ENCODE data around the gene MAN1C1.
"Not testable (repeated sequence)": the region's sequence is repeated elsewhere in the genome, so short reads cannot be mapped to it uniquely, and the experiment has no call there.

The MAN1C1 gene

DNA sequence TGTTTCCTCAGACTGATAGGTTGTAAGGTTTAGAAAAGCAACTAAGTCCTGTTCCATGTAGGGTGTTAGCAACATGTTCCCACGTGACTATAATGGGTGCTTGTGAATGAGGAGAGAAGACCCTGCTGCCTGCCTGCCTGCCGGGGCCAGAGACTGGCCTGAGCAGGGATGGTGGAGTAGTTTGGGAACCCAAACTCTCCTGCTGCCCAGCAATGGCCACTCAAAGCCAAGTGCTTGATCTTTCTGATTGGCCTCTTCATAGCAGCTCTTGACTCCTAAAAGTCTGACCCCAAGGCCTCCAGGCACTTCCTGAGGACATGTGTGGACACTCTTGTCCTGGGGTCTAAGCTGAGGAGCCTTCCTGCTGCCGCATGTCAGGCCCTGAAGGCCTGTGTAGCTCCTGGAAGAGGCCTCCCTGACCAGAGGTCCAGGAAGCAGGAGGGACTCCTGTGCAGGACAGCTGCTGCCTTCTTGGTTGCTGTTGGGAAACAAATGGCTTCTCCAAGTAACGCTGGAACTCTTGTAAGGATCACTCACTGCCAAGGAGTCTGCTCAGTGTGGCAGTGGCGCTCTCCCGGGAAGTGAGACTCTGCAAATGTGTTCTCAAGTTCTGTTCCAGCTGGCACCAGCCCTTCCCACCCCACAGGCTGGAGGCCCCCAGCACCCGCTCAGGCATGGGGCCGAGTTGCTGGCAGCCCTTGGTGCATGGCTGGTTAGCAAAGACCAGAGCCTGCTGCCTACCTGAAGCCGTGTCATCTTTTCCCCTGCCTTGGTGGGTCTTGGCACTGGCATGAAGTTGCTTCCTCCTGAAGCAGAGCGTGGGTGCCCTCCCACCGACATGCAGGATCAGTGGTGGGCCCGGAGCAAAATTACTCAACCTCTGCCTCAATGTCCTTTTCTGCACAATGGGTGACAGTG, 35.5 kb downstream of the MAN1C1 start:
- in situ Hi-C loops (cut with HindIII; ENCODE audit: low sequenced_read_pairs): no loop called here

DNA sequence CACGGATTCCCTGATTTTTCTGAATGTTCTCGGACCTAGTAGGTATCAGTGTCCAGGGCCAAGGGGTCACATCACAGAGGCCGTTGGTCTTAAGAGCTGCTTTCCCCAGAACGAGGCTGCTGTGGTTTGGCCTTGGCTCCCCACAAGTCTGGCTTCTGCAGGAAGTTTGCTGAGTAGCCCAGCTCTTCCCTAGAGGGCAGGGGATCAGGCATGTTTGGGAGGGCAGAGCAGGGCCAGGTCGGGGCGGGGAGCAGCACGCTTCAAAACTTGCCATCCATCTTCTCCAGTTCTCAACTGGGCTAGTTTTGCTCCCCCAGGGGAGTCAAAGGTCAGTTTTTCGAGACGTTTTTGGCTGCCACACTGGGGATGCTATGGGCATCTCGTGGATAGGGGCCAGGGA, 37.0 kb downstream of the MAN1C1 start:
- in situ Hi-C loops (cut with HindIII; ENCODE audit: low sequenced_read_pairs): no loop called here

DNA sequence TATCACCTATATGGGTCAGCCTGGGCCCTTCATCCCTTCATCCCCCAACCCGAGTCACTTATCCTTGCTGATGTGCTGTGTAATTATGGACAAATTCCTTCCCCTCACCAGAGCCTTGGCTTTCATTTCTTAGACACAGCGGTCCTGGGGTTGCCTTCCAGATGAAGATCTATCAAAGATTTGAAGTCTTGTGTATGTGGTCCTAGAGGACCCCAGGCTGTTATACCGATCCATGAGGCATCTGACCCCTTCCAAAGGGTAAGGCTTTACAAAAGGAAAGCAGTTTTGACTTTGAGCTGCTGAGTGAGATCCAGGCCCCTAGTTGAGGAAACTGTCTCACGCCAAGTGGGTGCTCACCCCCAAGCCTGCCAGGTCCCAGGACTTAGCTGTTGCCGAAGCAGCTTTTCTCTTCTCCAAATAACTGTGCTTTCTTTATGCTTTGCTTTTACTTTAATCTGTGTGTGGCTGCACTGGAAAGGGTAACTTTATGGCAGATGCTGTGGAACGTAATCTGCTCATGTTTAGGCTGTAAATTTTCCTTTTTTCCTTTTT, 37.6 kb downstream of the MAN1C1 start:
- in situ Hi-C loops (cut with HindIII; ENCODE audit: low sequenced_read_pairs): no loop called here

DNA sequence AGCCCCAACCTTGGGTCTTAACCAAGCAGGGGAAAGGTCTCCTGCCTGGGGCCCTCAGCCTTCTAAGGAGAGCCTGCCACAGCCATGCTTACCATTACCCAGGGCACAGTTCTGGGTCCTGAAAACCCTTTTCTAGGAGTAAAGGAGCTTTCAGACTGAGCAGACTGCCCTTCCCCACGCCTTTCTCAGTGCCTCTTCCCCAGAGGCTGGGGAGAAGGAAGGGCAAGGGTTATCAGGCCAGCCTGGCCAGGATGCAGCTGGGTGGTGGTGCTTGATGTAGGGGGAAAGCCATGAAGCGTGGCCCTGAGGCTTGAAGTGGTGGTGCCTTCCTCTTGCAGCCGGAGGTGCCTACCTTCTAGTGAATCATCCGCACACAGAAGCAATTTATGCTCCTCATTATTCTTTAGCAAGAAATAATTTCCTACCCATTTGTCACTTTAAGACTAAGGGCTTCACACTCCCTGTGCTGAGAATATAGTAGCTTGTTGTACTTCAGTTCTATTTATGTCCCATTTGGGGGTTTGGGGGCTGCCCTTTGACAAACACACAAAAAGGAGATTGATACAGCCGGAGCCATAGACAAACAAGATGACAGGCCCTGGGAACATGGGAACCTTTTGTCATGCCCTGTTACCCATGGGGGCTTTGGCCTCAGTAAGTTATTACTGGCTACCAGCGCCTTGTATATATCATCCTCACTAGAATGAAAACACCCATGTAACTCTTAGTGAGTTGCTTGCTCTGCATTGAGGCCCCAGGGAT, 40.7 kb downstream of the MAN1C1 start:
- in situ Hi-C loops (cut with HindIII; ENCODE audit: low sequenced_read_pairs): no loop called here

DNA sequence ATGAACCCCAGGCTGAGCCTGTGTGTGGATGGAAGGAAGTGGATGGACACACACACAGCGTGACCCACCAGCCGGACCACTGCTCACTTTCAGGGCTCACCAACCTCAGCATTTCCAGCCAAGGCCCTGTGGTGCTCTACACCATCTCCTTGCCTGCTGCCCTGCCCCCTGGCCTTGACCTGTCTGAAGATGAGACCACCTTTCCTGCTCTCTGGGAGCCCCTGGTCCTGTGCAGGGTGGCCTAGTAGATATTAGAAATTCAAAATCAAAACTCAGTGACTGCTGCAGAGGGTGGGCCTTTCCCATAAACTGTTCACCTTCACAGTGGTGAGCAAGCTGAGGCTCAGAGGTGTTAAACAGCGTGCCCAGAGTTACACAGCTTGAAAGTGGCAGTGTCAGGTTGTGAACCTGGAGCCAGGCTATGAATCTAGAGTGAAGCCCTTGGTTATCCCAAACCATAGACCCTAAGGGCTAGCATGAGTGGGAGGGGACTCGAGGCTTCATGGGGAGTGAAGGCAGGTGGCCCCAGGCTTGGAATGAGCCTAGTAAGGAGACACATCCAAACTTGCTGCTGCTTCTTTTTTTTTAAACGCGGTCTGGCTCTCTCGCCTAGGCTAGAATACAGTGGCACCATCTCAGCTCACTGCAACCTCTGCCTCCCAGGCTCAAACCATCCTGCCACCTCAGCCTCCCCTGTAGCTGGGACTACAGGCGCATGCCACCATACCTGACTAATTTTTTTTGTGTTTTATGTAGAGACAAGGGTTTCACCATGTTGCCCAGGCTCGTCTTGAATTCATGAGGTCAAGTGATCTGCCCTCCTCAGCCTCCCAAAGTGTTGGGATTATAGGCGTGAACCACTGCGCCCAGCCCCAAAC, 41.5 kb downstream of the MAN1C1 start:
- in situ Hi-C loops (cut with HindIII; ENCODE audit: low sequenced_read_pairs): no loop called here

DNA sequence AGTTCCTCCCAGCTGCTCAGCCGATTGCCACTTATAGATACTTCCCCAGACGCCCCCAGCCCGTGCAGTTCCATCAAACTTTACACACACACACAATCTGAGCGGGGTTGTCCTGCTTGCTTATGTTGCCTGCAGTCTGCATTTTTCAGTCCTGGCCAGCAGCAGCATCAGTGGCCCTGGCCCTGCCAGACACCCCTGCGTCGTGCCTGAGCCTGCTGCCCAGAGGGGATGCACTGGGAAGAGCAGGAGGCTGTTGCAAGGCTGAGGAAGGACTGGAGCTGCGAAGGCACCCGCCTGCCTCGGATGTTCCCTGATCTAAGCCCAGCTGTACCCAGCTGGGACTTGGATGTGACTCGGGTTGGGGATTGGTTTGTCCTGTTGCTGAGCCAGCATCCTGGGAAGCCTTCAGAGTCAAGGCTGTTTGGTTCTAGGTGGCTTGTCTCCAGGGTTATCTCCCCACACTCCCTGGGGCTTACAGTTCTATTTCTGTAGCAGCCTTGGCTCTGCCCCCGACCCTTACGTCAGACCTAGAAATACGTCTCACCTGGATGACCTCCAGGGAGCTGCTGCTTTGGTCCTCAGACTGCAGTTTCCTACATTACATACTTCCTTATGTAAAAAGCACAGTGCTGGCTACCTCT, 42.3 kb downstream of the MAN1C1 start:
- in situ Hi-C loops (cut with HindIII; ENCODE audit: low sequenced_read_pairs): no loop called here

DNA sequence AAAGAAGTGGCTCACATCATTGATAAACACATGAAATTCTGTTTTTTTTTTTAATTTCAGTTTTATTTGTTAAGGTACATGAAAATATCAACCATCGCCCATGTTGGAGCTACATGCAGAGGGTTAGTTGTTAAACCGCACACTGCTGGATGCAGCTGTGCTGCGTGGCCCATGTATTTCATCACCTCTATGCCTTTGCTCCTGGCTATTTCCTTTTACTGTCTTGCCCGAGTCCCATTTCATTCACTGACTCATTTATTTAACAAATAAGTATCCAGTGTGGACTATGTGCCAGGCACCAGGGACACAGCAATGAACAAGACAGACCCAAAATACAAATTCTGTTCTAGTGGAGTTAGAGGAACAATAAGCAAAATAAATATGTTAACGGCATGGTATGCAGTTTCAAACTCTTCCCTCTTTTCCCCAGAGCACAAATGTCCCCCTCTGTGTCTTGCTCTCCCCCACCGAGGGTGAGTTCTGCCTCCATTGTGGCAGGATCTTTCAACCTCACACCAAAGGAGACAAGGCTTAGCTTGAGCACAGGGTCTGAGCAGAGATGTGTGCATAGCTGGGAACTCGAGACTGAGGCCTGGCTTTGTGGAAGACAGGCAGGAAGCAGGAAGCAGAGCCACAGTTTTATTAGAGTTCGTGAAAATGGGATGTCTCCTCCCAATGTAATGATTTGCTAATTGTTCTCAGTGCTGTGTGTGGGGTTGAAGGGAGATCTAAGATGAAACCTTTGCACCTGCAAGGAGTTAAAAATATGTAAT, 44.6 kb downstream of the MAN1C1 start:
- in situ Hi-C loops (cut with HindIII; ENCODE audit: low sequenced_read_pairs): no loop called here

DNA sequence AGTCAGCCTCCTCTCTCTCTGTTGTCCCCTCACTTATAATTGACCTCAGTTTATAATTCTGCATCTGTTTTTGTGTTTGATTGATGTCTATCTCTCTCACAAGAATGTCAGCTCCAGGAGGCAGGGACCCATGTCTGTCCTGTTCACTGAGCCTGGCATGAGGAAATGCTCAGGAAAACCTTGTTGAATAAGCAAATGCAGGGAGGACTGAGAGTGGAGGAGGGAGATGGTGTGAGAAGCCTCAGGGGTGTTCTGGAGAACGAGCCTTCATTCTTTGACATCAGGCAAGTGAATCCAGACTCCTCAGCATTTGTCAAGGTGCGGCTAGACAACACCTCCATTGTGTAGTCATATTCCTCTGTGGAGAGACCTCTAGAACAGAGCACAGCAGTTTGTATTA, 45.5 kb downstream of the MAN1C1 start:
- in situ Hi-C loops (cut with HindIII; ENCODE audit: low sequenced_read_pairs): no loop called here

DNA sequence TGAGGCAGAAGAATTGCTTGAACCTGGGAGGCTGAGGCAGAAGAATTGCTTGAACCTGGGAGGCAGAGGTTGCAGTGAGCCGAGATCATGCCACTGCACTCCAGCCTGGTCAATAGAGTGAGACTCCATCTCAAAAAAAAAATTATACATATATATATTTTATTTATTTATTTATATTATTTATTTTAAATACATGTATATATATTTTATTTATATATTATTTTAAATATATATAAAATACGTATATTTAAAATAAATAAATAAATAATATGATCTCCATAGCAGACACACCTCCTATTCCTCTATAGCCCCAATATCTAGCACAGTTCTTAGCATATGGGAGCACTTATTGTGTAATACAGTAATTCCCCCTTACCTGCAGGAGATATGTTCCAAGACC, 46.4 kb downstream of the MAN1C1 start:
- in situ Hi-C loops (cut with HindIII; ENCODE audit: low sequenced_read_pairs): not testable (repeated sequence)

DNA sequence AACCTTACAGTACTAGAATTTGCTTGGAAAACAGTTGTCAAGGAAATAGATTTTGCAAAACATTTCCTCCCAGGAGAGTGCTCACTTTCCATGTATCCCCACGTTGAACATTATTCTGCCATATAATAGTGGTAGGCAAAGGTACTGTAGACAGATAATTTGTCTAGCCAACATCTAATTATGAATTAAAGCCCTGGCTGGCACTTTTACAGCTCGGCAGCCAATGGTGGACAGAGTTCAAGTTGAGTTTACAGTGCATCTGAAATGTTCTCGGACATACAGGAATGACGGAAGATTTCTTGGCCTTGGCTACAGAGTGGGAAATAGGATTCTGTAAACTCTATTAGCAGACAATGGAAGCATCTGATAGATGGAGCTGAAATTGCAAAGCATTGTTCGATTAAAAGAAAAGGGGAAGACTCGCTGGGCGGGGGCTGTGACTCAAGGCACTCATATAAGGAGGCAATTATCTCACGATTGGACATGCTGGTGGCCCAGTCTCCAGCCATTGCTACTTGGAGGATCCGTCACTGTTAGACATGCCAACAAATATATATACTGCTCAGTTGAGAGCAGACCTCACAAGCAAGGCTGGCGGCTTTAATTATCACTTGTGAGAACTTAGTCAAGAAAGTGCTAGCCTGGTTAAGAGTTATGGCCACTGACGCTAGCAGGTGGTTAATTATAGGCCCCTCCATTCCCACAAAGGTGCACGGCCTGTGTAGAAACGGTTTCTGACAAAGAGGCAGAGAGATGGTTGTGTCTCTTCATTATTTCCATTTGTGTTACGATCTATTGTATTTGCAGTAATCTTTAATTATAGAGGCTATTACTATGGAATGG, 48.0 kb downstream of the MAN1C1 start:
- in situ Hi-C loops (cut with HindIII; ENCODE audit: low sequenced_read_pairs): no loop called here

DNA sequence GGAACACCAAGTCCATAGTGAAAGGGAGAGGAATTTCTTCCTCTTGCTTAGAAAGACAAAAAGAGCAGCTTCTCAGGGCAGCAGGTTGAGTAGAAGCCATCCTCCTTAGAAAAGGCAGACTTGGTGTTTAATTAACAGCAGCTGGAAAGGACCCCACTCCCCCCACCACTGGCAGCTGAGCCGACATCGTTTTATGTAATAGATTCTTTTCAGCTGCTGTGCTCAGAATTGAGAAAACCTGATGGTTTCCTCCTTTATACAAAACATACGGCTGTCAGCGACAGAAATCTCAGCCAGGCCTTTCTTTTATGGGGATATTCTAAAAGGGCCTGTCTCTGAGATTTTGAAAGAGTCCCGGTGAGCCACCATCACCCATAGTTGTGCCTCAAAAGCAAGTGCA, 49.9 kb downstream of the MAN1C1 start:
- in situ Hi-C loops (cut with HindIII; ENCODE audit: low sequenced_read_pairs): no loop called here

DNA sequence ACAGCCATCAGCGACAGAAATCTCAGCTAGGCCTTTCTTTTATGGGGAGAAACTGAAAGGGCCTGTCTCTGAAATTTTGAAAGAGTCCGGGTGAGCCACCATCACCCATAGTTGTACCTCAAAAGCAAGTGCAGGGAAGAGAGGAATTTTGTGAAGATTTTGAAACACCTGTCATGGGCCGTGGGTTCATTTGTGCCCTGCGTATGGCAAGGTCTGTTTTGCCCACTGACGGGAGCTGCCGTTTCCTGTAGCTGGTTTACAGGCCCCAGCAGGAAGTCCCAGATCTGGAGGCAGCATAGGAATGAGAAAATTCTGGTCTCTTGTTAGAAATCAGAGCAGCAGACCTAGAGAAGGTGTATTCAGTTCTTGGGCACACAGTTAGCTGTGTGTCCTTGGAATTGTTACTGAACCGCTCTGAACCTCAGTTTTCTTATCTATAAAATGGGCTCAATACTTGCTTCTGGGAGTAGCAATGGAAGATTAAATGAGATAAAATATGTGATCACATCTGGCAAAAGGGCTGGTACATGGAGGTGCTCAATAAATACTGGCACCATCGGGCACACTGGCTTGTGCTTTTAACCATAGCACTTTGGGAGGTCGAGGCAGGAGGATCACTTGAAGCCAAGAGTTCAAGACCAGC, 52.5 kb downstream of the MAN1C1 start:
- in situ Hi-C loops (cut with HindIII; ENCODE audit: low sequenced_read_pairs): no loop called here

DNA sequence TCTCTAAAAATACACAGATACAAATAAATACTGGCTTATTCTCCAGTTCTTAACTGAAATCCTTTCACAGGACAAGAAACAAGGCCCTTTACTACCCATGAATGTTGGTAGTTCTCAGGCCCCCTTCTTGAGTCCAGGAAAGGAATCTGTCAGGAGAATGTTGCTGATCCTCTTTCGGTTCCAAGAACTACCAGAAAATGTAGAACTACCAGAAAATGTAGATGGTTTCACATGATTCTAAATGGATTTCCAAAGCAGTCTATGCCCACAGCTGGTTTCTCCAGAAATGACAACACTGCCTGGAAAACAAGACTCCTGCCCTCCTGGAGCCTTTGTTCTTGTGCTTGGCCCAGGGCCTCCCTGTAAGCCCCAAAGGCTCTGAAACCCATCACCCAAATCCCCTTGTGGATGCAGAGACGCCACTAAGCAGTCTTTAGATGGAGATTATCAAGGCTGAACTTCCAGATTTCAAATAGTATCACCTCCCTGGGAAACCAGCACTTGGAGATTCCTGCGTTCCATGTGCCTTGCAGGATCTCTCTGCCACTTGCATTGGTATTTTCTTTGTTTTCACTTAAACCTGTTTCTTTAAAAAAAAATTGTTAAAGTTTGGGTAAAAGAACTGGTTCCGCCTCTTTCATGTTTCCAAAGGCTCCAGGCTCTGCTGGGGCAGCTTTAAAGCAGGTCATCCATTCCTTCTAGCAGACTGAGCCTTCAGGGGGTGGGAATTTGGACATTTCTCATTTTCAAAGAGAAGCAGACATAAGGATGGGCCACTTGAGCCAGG, 53.4 kb downstream of the MAN1C1 start:
- in situ Hi-C loops (cut with HindIII; ENCODE audit: low sequenced_read_pairs): no loop called here

DNA sequence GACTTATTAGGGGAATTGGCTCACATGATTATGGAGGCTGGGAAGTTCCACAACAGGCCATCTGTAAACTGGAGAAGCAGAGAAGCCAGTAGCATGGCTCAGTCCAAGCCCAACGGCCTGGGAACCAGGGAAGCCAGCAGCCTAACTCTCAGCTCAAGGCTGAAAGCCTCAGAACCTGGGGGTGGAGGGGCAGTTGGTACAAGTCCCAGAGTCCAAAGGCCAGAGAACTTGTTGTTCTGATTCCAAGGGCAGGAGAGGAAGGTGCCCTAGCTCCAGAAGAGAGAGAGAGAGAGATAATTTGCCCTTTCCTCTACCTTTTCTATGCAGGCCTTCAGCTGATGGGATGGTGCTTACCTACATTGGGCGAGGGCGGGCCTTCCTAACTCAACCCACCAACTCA, 55.3 kb downstream of the MAN1C1 start:
- in situ Hi-C loops (cut with HindIII; ENCODE audit: low sequenced_read_pairs): no loop called here

DNA sequence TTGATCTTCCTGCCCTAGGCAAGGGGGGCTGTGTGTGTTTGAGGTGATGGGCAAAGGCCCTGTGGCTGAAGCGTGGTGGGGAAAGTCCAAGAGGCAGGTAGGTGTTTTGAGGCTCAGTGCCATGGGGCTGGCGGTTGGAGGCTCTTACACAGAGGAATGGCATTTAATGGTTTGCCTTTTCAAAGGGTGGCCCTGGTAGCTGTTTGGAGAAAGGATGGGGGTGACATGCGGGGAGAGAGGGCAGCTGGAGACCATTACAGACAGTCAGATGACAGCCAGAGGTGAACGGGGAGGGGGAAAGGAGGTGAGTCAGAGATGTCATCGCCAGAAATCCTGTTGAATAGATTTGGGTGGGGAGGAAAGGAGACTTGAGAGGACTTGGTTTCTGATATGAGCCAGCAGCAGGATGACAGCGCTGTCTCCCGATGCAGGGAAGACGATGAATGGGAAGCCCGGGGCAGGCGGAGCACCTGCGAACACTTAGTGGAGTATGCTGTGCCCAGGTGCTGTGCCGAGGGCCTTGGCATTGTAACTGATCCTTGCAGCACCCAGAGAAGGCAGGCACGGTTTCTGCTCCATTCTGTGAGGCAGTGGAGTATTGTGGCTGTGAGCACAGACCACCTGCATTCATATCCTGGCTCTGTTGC, 56.3 kb downstream of the MAN1C1 start:
- in situ Hi-C loops (cut with HindIII; ENCODE audit: low sequenced_read_pairs): no loop called here

DNA sequence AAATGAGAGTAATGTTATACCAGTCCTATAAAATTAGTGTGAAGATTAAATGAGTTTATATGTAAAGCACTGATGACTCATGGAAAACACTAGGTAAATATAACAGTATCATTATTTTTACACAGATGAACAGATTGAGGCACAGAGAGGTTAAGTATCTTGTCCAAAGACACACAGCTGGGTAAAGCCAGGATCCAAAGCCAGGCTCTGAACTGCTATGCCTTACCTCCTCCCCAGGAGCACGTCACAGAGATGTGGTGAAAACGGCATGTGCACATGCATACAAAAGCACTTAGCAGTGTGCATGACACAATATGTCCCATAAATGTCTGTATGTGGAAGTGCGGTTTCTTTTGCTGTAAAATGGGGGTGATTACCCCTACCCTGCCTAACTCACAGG, 56.9 kb downstream of the MAN1C1 start:
- in situ Hi-C loops (cut with HindIII; ENCODE audit: low sequenced_read_pairs): no loop called here

Data from endothelial cell of hepatic sinusoid (primary cell).